Peyer's patch (tissue), 4 donors: ENCODE results near the gene NOS3. TPM values are rescaled to one million over a fixed set of nuclear protein-coding genes. Genes with fewer than 3 reads are reported as not detected.

ENCODE experiments used
- DNase-seq, 3 donors: peaks; one replicate each; pipeline ENCODE4 v3.0.0-alpha.2; 2017 to 2019
- H3K27ac ChIP-seq, 4 donors: fragments of 200-600 bp; sonication (generic); one replicate each; pipeline ENCODE4 v1.5.1; 2016 to 2019
- H3K27me3 ChIP-seq, 2 donors: fragments of 200-600 bp; sonication (generic); one replicate each; pipeline ENCODE4 v1.5.1; 2019
- H3K36me3 ChIP-seq, 3 donors: fragments of 200-600 bp; sonication (generic); one replicate each; pipeline ENCODE4 v1.5.1; 2016 to 2019
- H3K4me1 ChIP-seq, 4 donors: fragments of 200-600 bp; sonication (generic); one replicate each; pipeline ENCODE4 v1.5.1; 2016 to 2019
- H3K4me3 ChIP-seq, 4 donors: fragments of 200-600 bp; sonication (generic); 1 replicate in 3 of 4; 2 replicates in 1 of 4; pipeline ENCODE4 v1.5.1; 2016 to 2019; ENCODE audit warnings: mild to moderate bottlenecking in 1 of 4
- H3K9me3 ChIP-seq, 4 donors: fragments of 200-600 bp; sonication (generic); one replicate each; pipeline ENCODE4 v1.5.1; 2016 to 2019; ENCODE audit warnings: mild to moderate bottlenecking in 1 of 4
- CTCF ChIP-seq, 6 experiments: fragments of 450-650 bp in 4 of 6; fragments of 200-600 bp in 2 of 6; sonication (generic) in 1 of 6; IDR thresholded peaks; one replicate each; pipeline ENCODE4 v1.5.1; 2017 to 2019; ENCODE audit warnings: antibody characterized with exemption in 6 of 6, mild to moderate bottlenecking in 3 of 6, moderate library complexity in 1 of 6
- POLR2A ChIP-seq, 2 donors: fragments of 450-650 bp; IDR thresholded peaks; one replicate each; pipeline ENCODE4 v1.5.1; 2017; ENCODE audit warnings: antibody characterized with exemption in 2 of 2, mild to moderate bottlenecking in 2 of 2, moderate library complexity in 2 of 2
- total RNA-seq, 4 donors: library from RNA; depleted of rRNA; stranded (reverse); fragments of >200 nt; gene quantifications; one replicate each; pipeline ENCODE4 v1.1.0, GENCODE V29; 2016

The NOS3 gene
- total RNA-seq, 4 donors from 2014 or later: 1.2 to 18.2 (median 5.4) TPM

DNA sequence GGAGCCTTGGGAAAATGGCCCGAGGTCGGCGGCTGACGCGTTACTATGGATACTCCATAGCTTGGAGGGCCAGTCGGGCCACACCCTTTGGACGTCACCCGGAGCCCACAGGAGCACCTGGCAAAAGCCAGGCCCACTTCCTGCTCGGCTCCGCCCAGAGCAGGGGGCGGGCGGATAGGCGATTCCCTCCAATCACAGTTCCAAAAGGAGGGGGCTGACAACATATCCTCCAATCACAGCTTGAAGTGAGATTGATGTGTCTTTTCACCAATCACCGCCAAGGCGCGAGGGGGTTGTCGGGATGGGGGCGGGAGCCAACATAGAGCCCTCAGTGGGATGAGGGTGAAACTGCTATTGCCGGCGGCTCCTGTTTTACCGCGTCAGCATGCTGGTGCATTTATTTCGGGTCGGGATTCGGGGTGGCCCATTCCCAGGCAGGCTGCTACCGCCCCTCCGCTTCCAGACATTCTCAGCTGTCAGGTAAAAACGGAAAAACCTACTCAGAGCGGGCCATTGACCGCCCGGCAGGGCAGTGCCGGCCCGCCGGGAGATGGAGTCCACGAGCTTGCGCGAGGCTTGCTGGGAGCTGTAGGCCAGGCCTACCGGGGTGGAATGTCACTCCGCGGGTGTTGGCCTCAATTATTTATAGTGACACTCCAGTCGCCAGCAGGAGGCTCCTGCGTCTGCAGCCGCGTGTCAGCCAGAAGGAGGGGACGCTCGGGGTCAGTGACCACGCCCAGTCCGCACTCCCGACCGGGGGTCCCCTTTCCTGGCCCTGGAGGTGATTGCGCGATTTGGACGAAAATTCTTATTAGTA lies 37.5 kb downstream of the NOS3 start, which contains the start of gene ABCB8:
Gene ABCB8 (plus strand): TSS at position 320 of the 817 bp plus-strand sequence. CDS start 66 bp downstream, at position 386.
- TF ChIP-seq POLR2A (IDR thresholded peaks at IDR 0.05): peak; percentile 46 to 66
- peak in 5 of 6 experiments; percentile 36 to 76 (median 66) for TF ChIP-seq CTCF (IDR thresholded peaks at IDR 0.05)
- no peaks in the 10 kb centered on the region for H3K27me3 ChIP-seq
- H3K4me1 ChIP-seq: peaks cover 0 to 10% (median 3%) of the 10 kb centered on the region in 4 donors
- H3K9me3 ChIP-seq: no peaks in the 10 kb centered on the region
- H3K4me3 ChIP-seq: peak within 1 kb of the TSS; percentile 62 to 94 (median 76)
- no peaks in the 10 kb centered on the region for H3K36me3 ChIP-seq
- peak within 1 kb of the TSS; percentile 76 to 92 (median 85) for H3K27ac ChIP-seq
- DNase-seq: peak; percentile 97 to 100 (median 98)

DNA sequence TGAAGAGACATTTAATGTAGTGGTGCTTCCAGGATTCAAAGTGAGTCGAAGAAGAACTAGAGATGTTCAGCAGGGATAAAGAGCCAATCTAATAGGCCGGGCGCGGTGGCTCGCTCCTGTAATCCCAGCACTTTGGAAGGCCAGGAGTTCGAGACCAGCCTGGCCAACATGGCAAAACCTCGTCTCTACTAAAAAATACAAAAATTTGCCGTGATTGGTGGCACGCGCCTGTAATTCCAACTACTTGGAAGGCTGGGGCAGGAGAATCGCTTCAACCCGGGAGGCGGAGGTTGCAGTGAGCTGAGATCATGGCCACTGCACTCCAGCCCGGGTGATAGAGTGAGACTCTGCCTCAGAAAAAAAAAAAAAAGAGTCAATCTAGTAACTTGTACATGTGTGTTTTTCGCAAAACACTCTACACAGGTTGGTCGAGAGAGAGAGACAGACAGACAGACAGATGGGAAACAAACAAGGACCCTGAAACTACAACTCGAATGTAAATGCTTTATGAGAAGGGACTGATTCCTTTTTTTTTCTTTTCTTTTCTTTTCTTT lies 38.2 kb downstream of the NOS3 start:
- peaks cover 0 to 10% (median 3%) of the 10 kb centered on the region in 4 donors for H3K4me1 ChIP-seq
- H3K4me3 ChIP-seq: peak overlapping the region; percentile 62 to 94 (median 76)
- H3K9me3 ChIP-seq: no peaks in the 10 kb centered on the region
- no peaks in the 10 kb centered on the region for H3K27me3 ChIP-seq
- TF ChIP-seq CTCF (IDR thresholded peaks at IDR 0.05) (no peak), POLR2A (IDR thresholded peaks at IDR 0.05) (no peak)
- H3K27ac ChIP-seq: peak overlapping the region; percentile 76 to 92 (median 85)
- no peak for DNase-seq
- H3K36me3 ChIP-seq: peaks cover 0 to 3% (median 0%) of the 10 kb centered on the region in 3 donors

GRCh38 chr7:151031011-151031410 lies 40.2 kb downstream of the NOS3 start:
- H3K9me3 ChIP-seq: no peaks in the 10 kb centered on the region
- peaks cover 0 to 22% (median 0%) of the 10 kb centered on the region in 3 donors for H3K36me3 ChIP-seq
- H3K27ac ChIP-seq: peak overlapping the region in 1 of 4 donors; percentile 16
- no peaks in the 10 kb centered on the region for H3K27me3 ChIP-seq
- H3K4me1 ChIP-seq: peaks cover 0 to 10% (median 3%) of the 10 kb centered on the region in 4 donors
- H3K4me3 ChIP-seq: no peak overlapping the region
- no peak for TF ChIP-seq CTCF (IDR thresholded peaks at IDR 0.05)
- no peak for TF ChIP-seq POLR2A (IDR thresholded peaks at IDR 0.05)
- DNase-seq: no peak

DNA sequence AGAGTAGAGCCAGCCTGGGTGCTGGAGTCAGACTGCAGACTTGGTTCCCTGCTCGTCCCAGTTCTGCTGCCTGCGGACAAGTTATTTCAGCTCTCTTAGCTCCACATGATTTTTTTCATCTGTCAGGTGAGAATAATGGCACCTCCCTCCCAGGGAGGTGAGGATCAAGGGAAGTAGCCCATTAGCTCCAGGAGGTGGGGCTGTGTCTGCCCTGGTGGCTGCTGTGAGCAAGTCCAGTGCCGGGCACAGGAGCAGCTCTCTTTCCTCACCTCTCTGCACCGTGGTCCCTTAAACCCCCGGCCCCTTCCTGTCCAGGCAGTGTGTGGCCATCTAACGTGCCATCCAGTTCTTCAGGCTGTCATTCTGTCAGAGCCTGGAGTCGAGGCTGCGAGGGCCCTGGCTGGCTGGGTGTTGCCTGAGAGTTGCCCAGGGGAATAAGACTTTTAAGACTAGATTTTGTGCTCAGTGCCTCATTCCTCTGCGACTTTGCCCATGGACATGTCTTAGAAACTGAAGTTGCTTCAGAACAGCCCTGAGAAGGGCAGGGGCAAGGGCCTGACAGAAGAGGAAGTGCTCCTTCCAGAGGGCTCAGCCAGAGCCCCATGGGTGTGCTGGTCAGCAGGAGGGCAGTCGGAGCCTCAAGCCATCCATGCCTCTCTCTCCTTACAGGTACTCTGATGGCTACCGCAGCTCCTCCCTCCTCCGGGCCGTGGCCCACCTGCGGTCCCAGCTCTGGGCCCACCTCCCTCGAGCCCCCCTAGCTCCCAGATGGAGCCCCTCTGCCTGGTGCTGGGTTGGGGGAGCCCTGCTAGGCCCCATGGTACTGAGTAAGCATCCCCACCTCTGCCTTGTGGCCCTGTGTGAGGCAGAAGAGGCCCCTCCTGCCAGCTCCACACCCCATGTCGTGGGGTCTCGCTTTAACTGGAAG lies 42.4 kb downstream of the NOS3 start:
- H3K9me3 ChIP-seq: no peaks in the 10 kb centered on the region
- no peak overlapping the region for H3K27ac ChIP-seq
- peaks cover 0 to 5% (median 3%) of the 10 kb centered on the region in 4 donors for H3K4me1 ChIP-seq
- no peak for DNase-seq
- TF ChIP-seq POLR2A (IDR thresholded peaks at IDR 0.05): no peak
- TF ChIP-seq CTCF (IDR thresholded peaks at IDR 0.05): no peak
- H3K4me3 ChIP-seq: no peak overlapping the region
- H3K36me3 ChIP-seq: peaks cover 0 to 35% (median 0%) of the 10 kb centered on the region in 3 donors
- no peaks in the 10 kb centered on the region for H3K27me3 ChIP-seq

GRCh38 chr7:151033864-151034249 lies 43.0 kb downstream of the NOS3 start:
- no peak overlapping the region for H3K27ac ChIP-seq
- H3K4me1 ChIP-seq: peaks cover under 1 to 5% (median 3%) of the 10 kb centered on the region in 4 donors
- DNase-seq: no peak
- H3K27me3 ChIP-seq: no peaks in the 10 kb centered on the region
- no peaks in the 10 kb centered on the region for H3K9me3 ChIP-seq
- no peak overlapping the region for H3K4me3 ChIP-seq
- H3K36me3 ChIP-seq: peaks cover 0 to 35% (median 0%) of the 10 kb centered on the region in 3 donors
- no peak for TF ChIP-seq CTCF (IDR thresholded peaks at IDR 0.05)
- TF ChIP-seq POLR2A (IDR thresholded peaks at IDR 0.05): no peak
